Measurements from ENCODE around the gene DNAJC10.
"Not testable (repeated sequence)": the region's sequence is repeated elsewhere in the genome, so short reads cannot be mapped to it uniquely, and the experiment has no call there.

Gene DNAJC10

DNA sequence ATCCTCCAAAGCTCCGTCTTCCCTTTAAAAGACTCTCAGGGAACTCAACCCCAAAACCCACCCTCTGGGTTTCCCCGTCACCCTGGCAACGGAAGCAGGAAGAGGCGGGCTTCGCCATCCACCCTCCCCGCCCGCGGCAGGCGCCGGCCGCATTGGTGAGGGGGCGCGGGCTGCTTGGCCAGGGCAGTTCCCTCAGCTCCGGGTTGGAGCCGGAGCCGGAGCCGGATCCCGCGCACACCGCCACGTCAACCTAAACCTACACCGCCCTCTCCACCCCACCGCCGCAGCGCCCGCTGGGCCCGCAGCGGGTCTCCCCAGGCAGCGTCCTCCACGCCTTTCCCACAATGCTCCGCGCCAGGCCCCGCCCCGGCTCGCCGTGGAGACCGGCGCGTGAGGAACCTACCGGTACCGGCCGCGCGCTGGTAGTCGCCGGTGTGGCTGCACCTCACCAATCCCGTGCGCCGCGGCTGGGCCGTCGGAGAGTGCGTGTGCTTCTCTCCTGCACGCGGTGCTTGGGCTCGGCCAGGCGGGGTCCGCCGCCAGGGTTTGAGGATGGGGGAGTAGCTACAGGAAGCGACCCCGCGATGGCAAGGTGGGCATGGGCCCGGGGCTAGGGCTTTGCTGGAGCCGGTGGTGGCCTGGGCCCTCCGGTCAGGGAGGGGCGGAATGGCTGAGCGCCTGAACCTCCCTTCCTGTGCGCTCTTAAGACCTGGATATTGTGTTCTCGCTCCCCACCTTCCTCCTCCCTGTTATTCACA is at the start of gene DNAJC10:
Gene DNAJC10, plus strand, starts transcription at position 366 of the 758 bp plus-strand sequence. CDS start 1,830 bp downstream, outside the sequence.
- peak; percentile 91 for DNase-seq

GRCh38 chr2:182666674-182667314 is 49.3 kb upstream of the DNAJC10 start:
- DNase-seq: no peak

- DNase-seq: no peak
Observed at GRCh38 chr2:182667315-182667695, 48.8 kb upstream of the DNAJC10 start.

DNA sequence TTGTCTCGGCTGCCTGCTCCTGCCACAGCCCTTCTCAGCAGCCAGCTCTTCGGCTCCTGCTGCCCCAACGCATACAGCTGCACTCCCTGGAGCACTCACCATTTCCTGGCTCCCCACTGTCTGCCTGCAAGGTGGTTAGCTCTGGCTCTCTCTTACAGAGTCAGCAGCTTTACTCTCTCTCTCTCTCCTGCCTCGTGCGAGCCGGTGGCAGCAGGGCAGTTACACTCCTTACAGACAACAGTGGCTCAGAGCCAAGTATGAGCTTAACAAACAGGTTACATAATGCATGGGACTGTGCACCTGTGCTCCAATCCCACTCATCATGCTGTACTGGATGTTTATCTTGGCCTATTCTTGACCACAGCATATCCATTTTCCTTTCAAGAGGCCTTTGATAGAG is 47.4 kb upstream of the DNAJC10 start:
- DNase-seq: no peak

- DNase-seq: no peak
Observed at GRCh38 chr2:182672466-182673165, 43.4 kb upstream of the DNAJC10 start.

- DNase-seq: no peak
Observed at GRCh38 chr2:182680837-182681236, 35.2 kb upstream of the DNAJC10 start.

DNA sequence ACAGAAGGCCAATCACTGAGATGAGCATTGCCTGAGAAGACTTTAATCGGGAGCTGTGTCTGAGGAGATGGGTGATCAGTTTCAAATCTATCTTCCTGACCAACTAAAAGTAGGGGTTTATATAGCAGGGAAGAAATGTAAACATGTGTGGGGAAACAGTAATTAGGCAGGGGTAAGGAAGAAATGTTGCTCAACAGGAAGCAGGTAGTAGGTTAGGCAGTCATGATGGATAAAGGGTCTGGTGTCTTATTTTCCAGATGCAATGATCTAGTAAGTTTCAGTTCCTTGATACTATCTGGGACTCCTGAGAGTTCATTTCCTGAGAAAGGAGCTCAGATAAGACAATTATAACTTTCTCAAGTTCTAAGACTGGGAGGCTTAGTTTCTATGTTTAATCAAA is 33.8 kb upstream of the DNAJC10 start:
- DNase-seq: no peak

DNA sequence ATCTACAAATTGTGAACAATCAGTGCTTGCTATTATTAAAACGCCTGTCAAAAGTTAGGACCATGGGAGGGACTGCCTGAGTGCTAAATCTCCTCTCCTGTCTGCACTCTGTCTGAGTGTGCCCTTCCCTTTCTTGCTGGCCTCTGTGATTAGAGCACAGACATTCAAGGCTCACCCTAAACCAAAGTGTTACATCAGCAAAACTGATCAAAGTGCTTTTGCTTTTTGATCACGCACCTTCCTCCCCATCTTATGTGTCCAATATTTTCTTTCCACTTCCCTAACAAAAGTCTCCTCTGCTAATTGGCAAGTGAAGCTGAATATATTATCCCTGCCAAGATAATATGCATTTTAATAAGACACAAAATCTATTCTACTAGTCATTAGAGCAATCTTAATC is 30.5 kb upstream of the DNAJC10 start:
- DNase-seq: no peak

- DNase-seq: not testable (repeated sequence)
Observed at GRCh38 chr2:182686763-182687162, 29.3 kb upstream of the DNAJC10 start.

DNA sequence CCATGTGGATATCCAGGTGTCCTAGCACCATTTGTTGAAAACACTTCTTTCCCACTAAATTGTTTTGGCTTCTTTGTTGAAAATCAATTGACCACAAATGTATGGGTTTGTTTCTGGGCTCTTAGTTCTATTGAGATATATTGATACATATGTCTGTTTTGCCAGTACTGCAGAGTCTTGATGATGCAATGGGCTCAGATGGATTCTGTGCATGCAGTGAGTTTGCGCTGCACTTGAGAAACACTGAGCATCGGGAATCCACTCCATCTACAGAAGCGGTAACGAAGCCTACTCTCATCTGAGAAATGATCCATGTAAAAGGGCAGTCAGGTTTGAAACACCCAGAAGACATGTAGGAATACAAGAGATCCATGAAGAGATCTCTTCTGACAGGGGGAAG is 21.9 kb upstream of the DNAJC10 start:
- no peak for DNase-seq

GRCh38 chr2:182695776-182696175 is 20.3 kb upstream of the DNAJC10 start:
- no peak for DNase-seq

- no peak for DNase-seq
Observed at GRCh38 chr2:182698671-182699070, 17.4 kb upstream of the DNAJC10 start.

DNA sequence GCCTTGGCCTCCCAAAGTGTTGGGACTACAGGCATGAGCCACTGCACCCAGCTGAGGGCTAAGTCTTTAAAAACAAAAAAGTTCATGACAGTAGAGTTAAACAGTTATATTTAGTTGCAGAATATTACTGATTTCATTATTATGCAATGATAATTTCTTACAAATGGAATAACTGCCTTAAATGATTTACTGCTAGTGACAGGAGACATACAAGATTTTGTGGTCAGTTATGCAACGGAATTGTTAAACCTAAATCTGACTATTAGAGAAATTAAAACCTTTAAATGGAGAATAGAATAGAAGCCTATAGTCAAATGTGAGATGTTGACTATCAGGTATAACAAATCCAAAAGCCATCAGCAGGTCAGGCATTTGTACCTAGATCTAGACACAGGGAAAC is 10.3 kb upstream of the DNAJC10 start:
- DNase-seq: no peak

- no peak for DNase-seq
Observed at GRCh38 chr2:182706751-182707150, 9.3 kb upstream of the DNAJC10 start.

DNA sequence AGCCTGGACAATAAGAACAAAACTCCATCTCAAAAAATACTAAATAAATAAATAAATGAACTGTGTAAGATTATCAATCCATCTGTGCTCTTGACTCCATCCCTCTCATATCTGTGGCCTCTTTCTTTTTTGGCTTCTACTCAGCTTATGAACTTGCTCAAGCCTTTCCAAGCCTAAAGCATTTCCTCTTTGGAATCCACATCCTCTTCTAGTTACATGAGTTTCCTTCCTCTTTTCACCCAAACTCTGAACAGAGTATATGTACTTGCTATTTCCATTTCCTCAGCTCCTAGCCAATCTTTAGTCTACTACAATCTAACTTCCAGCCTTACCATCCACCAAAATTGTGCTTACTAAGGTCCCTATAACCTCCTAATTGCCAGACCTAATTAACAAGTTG is 2.5 kb upstream of the DNAJC10 start:
- no peak for DNase-seq

DNA sequence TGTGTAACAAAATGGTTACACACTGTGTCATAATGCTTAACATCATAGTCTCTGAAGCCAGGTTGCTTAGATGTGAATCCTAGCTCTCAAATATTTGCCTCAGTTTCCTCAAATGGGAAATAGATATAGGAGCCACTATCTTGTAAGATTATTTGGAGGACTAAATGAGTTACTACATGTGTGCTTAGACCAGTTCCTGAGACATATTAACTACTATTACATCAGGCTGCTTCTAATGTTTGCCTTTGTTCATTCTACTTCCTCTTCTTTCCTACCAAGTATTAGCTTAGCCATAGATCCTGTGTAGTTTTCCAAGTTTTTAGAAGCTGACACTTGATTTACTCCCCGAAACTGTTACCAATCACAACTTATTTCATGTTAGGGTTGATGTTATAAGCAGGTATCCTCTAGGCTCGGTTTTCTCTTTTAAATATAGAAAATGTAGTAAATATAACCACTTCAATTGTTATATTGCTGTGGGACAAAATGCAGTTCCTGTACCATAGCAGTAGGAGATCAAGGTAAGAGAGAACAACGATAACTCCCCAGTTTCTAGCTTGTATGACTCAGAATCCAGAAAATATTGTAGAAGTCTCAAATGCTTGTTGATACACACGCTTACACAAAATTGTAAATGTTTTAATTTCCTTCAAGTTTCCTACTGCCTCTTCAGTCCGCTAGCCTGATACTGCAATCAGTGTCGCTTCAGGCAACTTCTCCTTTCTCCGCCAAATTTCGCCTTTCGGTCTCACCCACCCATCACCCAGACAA is 751 bp upstream of the DNAJC10 start:
- DNase-seq: no peak

GRCh38 chr2:182716650-182716979 is 558 bp downstream of the DNAJC10 start:
- DNase-seq: no peak

DNA sequence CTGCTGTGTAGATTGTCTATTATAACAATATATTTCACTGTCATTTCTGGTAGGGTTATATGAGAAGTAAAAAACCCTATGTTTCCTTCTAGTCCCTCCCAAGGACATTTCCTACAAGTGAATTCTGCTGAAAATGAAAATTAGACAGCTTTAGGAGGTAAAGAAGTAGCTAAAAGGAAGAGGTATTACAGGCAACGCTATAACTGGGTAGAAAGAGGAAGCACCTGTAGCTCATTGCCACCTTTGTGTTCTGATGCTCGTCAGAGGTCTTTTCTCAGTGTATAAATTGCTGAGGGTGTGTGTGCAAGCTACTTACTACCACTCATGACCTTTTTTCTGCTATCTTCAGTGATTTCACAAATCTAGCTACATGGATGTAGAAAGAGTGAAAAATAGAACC is 1.4 kb downstream of the DNAJC10 start:
- no peak for DNase-seq

- DNase-seq: no peak
Observed at GRCh38 chr2:182717816-182718215, 1.8 kb downstream of the DNAJC10 start.

GRCh38 chr2:182718459-182718858 is 2.4 kb downstream of the DNAJC10 start:
- no peak for DNase-seq

- not testable (repeated sequence) for DNase-seq
Observed at GRCh38 chr2:182719116-182719515, 3.1 kb downstream of the DNAJC10 start.

DNA sequence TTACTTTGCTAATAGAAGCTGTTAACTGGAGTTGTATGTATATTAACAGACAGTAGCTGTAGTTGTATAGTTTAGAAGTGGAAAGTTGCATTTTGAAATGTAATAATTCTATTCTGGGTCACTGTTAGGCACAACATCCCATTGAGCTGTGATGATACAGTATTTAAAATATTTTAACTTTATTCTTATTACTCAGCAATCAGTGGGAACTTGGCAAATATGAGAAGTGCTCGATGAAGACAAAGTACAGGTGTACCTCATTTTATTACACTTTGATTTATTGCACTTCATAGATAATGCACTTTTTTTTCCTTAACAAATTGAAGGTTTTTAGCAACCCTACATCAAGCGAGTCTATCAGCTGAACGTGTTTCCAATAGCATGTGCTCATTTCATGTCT is 8.6 kb downstream of the DNAJC10 start:
- no peak for DNase-seq

DNA sequence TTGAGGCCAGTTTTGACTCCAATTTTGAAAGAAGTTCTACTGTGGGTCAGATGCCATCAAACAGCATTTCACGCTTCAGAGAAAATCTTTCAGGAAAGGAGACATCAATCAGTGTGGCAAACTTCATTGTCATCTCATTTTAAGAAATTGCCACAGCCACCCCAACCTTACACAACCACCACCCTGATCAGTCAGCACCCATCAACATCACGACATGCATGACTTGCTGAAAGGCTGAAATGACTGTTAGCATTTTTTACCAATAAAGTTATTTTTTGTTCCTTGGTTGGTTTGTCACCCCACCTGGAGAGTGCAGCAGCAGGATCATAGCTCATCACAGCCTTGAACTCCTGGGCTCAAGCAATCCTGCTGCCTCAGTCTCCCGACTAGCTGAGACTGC is 10.4 kb downstream of the DNAJC10 start:
- no peak for DNase-seq

All from stimulated activated CD8-positive, alpha-beta memory T cell treated with anti-CD3 and anti-CD28 coated beads, Interleukin-4, amount 100 ng/mL, for 48 hours (primary cell).